ENCODE data around the gene IGSF21. TPM values are rescaled to one million over a fixed set of nuclear protein-coding genes. Genes with fewer than 3 reads are reported as not detected.
A peak's percentile ranks its signal among the peaks of the same experiment; 100 is the strongest.

The IGSF21 gene
- polyA plus RNA-seq, 1 donor, result 0.54 TPM

- Histone ChIP-seq H3K9me3 (ENCODE audit: control insufficient read depth, low read depth, low read length) (no peaks in the 10 kb centered on the region), H3K36me3 (ENCODE audit: control insufficient read depth, insufficient read depth, low read length) (no peaks in the 10 kb centered on the region), H3K4me3 (ENCODE audit: low read length) (no peak overlapping the region), H3K27ac (ENCODE audit: low read length) (no peak overlapping the region), H3K4me1 (ENCODE audit: control insufficient read depth, insufficient read depth, low read length) (no peaks in the 10 kb centered on the region), H3K27me3 (ENCODE audit: control insufficient read depth, insufficient read depth, low read length) (peaks cover 2% of the 10 kb centered on the region)
- no peak for DNase-seq
- WGBS (ENCODE audit: insufficient coverage, low lambda C conversion rate), result 80% methylated on average over 2 of the region's 9 CpGs
Measured at GRCh38 chr1:18237371-18237770, 129.8 kb downstream of the IGSF21 start.

GRCh38 chr1:18238190-18238589 lies 130.6 kb downstream of the IGSF21 start:
- H3K36me3 ChIP-seq (ENCODE audit: control insufficient read depth, insufficient read depth, low read length), result no peaks in the 10 kb centered on the region
- peaks cover 2% of the 10 kb centered on the region for H3K27me3 ChIP-seq (ENCODE audit: control insufficient read depth, insufficient read depth, low read length)
- no CpG with 5 or more reads among the region's 5 CpGs for WGBS (ENCODE audit: insufficient coverage, low lambda C conversion rate)

GRCh38 chr1:18239671-18240070 lies 132.1 kb downstream of the IGSF21 start:
- no peak overlapping the region for H3K27ac ChIP-seq (ENCODE audit: low read length)
- H3K4me3 ChIP-seq (ENCODE audit: low read length), result no peak overlapping the region
- peaks cover 2% of the 10 kb centered on the region for H3K27me3 ChIP-seq (ENCODE audit: control insufficient read depth, insufficient read depth, low read length)
- H3K4me1 ChIP-seq (ENCODE audit: control insufficient read depth, insufficient read depth, low read length), result no peaks in the 10 kb centered on the region
- WGBS (ENCODE audit: insufficient coverage, low lambda C conversion rate), result no CpG with 5 or more reads among the region's 4 CpGs
- no peak for DNase-seq
- no peaks in the 10 kb centered on the region for H3K36me3 ChIP-seq (ENCODE audit: control insufficient read depth, insufficient read depth, low read length)
- no peaks in the 10 kb centered on the region for H3K9me3 ChIP-seq (ENCODE audit: control insufficient read depth, low read depth, low read length)

More at GRCh38 chr1:18238190-18238589, 130.6 kb downstream of the IGSF21 start:
- Histone ChIP-seq H3K27ac (ENCODE audit: low read length) (no peak overlapping the region), H3K4me3 (ENCODE audit: low read length) (no peak overlapping the region), H3K9me3 (ENCODE audit: control insufficient read depth, low read depth, low read length) (no peaks in the 10 kb centered on the region), H3K4me1 (ENCODE audit: control insufficient read depth, insufficient read depth, low read length) (no peaks in the 10 kb centered on the region)
- DNase-seq, result no peak

- Histone ChIP-seq H3K27ac (ENCODE audit: low read length) (no peak overlapping the region), H3K4me1 (ENCODE audit: control insufficient read depth, insufficient read depth, low read length) (no peaks in the 10 kb centered on the region), H3K27me3 (ENCODE audit: control insufficient read depth, insufficient read depth, low read length) (peaks cover 2% of the 10 kb centered on the region), H3K9me3 (ENCODE audit: control insufficient read depth, low read depth, low read length) (no peaks in the 10 kb centered on the region), H3K4me3 (ENCODE audit: low read length) (no peak overlapping the region), H3K36me3 (ENCODE audit: control insufficient read depth, insufficient read depth, low read length) (no peaks in the 10 kb centered on the region)
- DNase-seq, result peak in 1 of 2 donors; percentile 8
- WGBS (ENCODE audit: insufficient coverage, low lambda C conversion rate), result no CpG with 5 or more reads among the region's 1 CpG
Measured at GRCh38 chr1:18240906-18241305, 133.3 kb downstream of the IGSF21 start.

GRCh38 chr1:18241891-18242290 lies 134.3 kb downstream of the IGSF21 start:
- H3K4me3 ChIP-seq (ENCODE audit: low read length), result no peak overlapping the region
- no peak overlapping the region for H3K27ac ChIP-seq (ENCODE audit: low read length)
- H3K4me1 ChIP-seq (ENCODE audit: control insufficient read depth, insufficient read depth, low read length), result no peaks in the 10 kb centered on the region
- DNase-seq, result no peak
- peaks cover 2% of the 10 kb centered on the region for H3K27me3 ChIP-seq (ENCODE audit: control insufficient read depth, insufficient read depth, low read length)
- WGBS (ENCODE audit: insufficient coverage, low lambda C conversion rate), result no CpG with 5 or more reads among the region's 7 CpGs
- no peaks in the 10 kb centered on the region for H3K36me3 ChIP-seq (ENCODE audit: control insufficient read depth, insufficient read depth, low read length)
- no peaks in the 10 kb centered on the region for H3K9me3 ChIP-seq (ENCODE audit: control insufficient read depth, low read depth, low read length)

- no CpG with 5 or more reads among the region's 10 CpGs for WGBS (ENCODE audit: insufficient coverage, low lambda C conversion rate)
- no peaks in the 10 kb centered on the region for H3K9me3 ChIP-seq (ENCODE audit: control insufficient read depth, low read depth, low read length)
- H3K27me3 ChIP-seq (ENCODE audit: control insufficient read depth, insufficient read depth, low read length), result no peaks in the 10 kb centered on the region
- no peaks in the 10 kb centered on the region for H3K36me3 ChIP-seq (ENCODE audit: control insufficient read depth, insufficient read depth, low read length)
- no peak overlapping the region for H3K27ac ChIP-seq (ENCODE audit: low read length)
- H3K4me3 ChIP-seq (ENCODE audit: low read length), result no peak overlapping the region
- H3K4me1 ChIP-seq (ENCODE audit: control insufficient read depth, insufficient read depth, low read length), result no peaks in the 10 kb centered on the region
- no peak for DNase-seq
Measured at GRCh38 chr1:18243503-18244175, 136.0 kb downstream of the IGSF21 start.

- Histone ChIP-seq H3K4me1 (ENCODE audit: control insufficient read depth, insufficient read depth, low read length) (no peaks in the 10 kb centered on the region), H3K27me3 (ENCODE audit: control insufficient read depth, insufficient read depth, low read length) (no peaks in the 10 kb centered on the region), H3K27ac (ENCODE audit: low read length) (no peak overlapping the region), H3K9me3 (ENCODE audit: control insufficient read depth, low read depth, low read length) (no peaks in the 10 kb centered on the region), H3K4me3 (ENCODE audit: low read length) (no peak overlapping the region), H3K36me3 (ENCODE audit: control insufficient read depth, insufficient read depth, low read length) (no peaks in the 10 kb centered on the region)
- no peak for DNase-seq
- no CpG with 5 or more reads among the region's 1 CpG for WGBS (ENCODE audit: insufficient coverage, low lambda C conversion rate)
Measured at GRCh38 chr1:18244762-18245161, 137.2 kb downstream of the IGSF21 start.

GRCh38 chr1:18245647-18246046 lies 138.0 kb downstream of the IGSF21 start:
- no CpG with 5 or more reads among the region's 1 CpG for WGBS (ENCODE audit: insufficient coverage, low lambda C conversion rate)
- DNase-seq, result no peak
- Histone ChIP-seq H3K4me3 (ENCODE audit: low read length) (no peak overlapping the region), H3K27ac (ENCODE audit: low read length) (no peak overlapping the region), H3K27me3 (ENCODE audit: control insufficient read depth, insufficient read depth, low read length) (no peaks in the 10 kb centered on the region), H3K36me3 (ENCODE audit: control insufficient read depth, insufficient read depth, low read length) (no peaks in the 10 kb centered on the region), H3K9me3 (ENCODE audit: control insufficient read depth, low read depth, low read length) (no peaks in the 10 kb centered on the region), H3K4me1 (ENCODE audit: control insufficient read depth, insufficient read depth, low read length) (no peaks in the 10 kb centered on the region)

- Histone ChIP-seq H3K4me1 (ENCODE audit: control insufficient read depth, insufficient read depth, low read length) (no peaks in the 10 kb centered on the region), H3K9me3 (ENCODE audit: control insufficient read depth, low read depth, low read length) (no peaks in the 10 kb centered on the region), H3K27me3 (ENCODE audit: control insufficient read depth, insufficient read depth, low read length) (no peaks in the 10 kb centered on the region), H3K36me3 (ENCODE audit: control insufficient read depth, insufficient read depth, low read length) (no peaks in the 10 kb centered on the region), H3K27ac (ENCODE audit: low read length) (no peak overlapping the region), H3K4me3 (ENCODE audit: low read length) (no peak overlapping the region)
- DNase-seq, result peak in 1 of 2 donors; percentile 3
- no CpG with 5 or more reads among the region's 6 CpGs for WGBS (ENCODE audit: insufficient coverage, low lambda C conversion rate)
Measured at GRCh38 chr1:18246543-18246942, 138.9 kb downstream of the IGSF21 start.

- DNase-seq, result no peak
- WGBS (ENCODE audit: insufficient coverage, low lambda C conversion rate), result 100% methylated on average over 1 of the region's 4 CpGs
- no peaks in the 10 kb centered on the region for H3K4me1 ChIP-seq (ENCODE audit: control insufficient read depth, insufficient read depth, low read length)
Measured at GRCh38 chr1:18247151-18247550, 139.6 kb downstream of the IGSF21 start.

GRCh38 chr1:18249631-18250030 lies 142.0 kb downstream of the IGSF21 start:
- DNase-seq, result no peak
- Histone ChIP-seq H3K27me3 (ENCODE audit: control insufficient read depth, insufficient read depth, low read length) (no peaks in the 10 kb centered on the region), H3K27ac (ENCODE audit: low read length) (no peak overlapping the region), H3K4me3 (ENCODE audit: low read length) (no peak overlapping the region), H3K9me3 (ENCODE audit: control insufficient read depth, low read depth, low read length) (no peaks in the 10 kb centered on the region), H3K36me3 (ENCODE audit: control insufficient read depth, insufficient read depth, low read length) (no peaks in the 10 kb centered on the region), H3K4me1 (ENCODE audit: control insufficient read depth, insufficient read depth, low read length) (no peaks in the 10 kb centered on the region)
- no CpG with 5 or more reads among the region's 3 CpGs for WGBS (ENCODE audit: insufficient coverage, low lambda C conversion rate)

More at GRCh38 chr1:18247151-18247550, 139.6 kb downstream of the IGSF21 start:
- Histone ChIP-seq H3K9me3 (ENCODE audit: control insufficient read depth, low read depth, low read length) (no peaks in the 10 kb centered on the region), H3K27me3 (ENCODE audit: control insufficient read depth, insufficient read depth, low read length) (no peaks in the 10 kb centered on the region), H3K36me3 (ENCODE audit: control insufficient read depth, insufficient read depth, low read length) (no peaks in the 10 kb centered on the region), H3K4me3 (ENCODE audit: low read length) (no peak overlapping the region), H3K27ac (ENCODE audit: low read length) (no peak overlapping the region)

Measured in large intestine (tissue), 3 donors.